ENCODE data around the gene MTG1. TPM values are rescaled to one million over a fixed set of nuclear protein-coding genes. Genes with fewer than 3 reads are reported as not detected.
"Not testable (repeated sequence)": the region's sequence is repeated elsewhere in the genome, so short reads cannot be mapped to it uniquely, and the experiment has no call there.

MTG1 gene
- total RNA-seq, 1 donor from 2014 or later: 47.3 TPM

DNA sequence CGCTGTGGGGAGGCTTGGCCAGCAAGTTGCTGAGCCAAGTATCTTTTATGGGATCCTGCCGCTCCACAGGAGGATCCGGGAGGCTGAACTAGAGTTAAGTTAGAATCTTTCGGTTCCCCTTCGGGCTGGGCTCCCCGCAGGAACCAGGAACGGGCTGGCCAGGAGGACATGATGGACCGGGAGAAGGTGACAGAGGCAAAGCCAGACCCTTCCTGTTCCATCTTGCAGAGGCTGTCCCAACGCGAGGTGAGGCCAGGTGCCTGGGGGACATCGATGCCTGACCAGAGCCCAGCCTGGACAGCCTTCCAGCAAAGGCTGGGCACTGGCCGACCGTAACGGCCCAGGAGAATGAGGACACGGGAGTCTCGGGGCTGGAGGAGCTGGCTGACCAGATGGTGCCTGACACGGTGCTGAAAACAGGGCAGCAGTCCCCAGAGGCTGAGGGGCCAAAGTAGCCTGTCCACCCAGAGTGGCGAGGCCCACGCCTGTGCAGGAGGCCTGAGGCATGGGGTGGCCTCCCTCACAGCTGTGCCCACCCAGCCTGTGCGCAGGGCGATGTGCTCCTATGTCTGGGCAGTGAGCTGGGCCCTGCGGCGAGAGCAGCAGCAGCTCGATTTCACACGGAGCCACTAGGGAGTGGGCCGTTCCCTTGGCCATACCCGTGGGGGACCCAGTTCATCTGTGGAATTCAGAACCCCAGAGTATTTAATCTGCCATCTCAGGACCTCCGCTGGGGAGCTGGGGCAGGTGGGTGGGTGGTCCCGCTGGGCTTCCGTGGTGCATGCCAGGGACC, 16.7 kb upstream of the MTG1 start:
- ATAC-seq: no peak
- DNase-seq (ENCODE audit: low spot score): no peak

GRCh38 chr10:133377818-133378250, 16.1 kb upstream of the MTG1 start:
- DNase-seq (ENCODE audit: low spot score): no peak

DNA sequence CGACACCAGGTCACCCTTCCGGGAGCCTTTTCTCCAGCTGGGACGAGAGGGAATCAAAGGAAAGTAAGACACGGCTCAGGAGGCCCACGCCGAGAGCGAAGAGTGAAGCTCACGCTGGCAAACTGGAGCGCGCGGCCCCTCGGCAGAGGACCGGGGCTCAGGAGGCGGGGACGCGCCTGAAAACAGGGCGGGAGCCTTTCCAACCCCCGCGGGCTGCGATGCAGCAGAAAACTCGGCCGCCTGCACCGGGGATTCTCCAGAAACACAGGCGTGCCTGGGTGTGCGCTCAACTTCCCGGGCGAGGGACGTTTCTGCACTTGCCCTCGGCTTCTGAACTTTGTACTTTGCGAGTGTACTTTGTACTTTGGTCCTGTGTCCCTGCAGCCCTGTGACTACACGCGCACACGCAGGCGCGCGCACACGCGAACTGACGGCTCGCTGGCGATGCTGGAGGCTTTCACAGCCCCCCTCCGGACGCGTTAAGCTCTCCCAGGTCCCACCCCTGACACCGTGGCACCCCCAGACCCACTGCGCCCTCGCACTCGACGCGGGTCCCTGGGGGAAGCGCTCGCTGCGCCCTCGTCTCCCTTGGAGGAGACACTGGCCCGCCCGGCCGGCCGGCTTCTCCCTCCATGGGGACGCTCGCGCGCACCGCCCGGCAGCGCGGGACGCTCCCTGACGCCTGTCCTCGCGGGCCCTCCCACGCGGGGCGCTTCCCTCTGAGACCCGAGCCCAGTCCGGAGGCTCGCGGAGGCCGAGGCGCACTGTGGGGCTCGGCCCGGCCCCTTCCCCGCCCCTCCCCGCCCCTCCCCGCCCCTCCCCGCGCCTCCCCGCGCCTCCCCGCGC, 15.5 kb upstream of the MTG1 start:
- DNase-seq (ENCODE audit: low spot score): peak; percentile 88
- ATAC-seq: peak; percentile 82

More at GRCh38 chr10:133377818-133378250, 16.1 kb upstream of the MTG1 start:
- no peak for ATAC-seq

DNA sequence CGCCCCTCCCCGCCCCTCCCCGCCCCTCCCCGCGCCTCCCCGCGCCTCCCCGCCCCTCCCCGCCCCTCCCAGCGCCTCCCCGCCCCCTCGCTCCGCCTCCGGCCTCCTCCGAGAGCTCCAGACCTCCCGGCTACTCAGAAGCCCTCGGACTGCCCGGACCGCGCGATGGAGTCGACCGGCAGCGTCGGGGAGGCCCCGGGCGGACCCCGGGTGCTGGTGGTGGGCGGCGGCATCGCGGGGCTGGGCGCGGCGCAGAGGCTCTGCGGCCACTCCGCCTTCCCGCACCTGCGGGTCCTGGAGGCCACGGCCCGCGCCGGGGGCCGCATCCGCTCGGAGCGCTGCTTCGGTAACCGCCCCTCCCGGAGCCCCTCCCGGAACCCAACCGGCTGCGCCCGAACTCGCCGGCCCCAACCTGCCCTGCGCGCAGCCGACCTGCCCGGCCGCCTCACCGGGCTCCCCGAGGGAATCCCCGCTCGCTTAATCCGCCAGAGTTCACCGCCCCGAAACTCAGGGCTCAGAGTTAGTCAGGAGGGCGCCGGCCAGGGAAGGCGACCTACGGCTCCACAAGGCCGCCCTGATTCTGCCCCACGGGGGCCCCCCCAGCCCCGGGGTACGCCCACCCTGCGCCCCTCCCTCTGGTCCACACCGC, 14.7 kb upstream of the MTG1 start, which contains the start of gene PAOX:
PAOX (plus strand) TSS at position 111 of the 649 bp plus-strand sequence; CDS start at position 166, 55 bp downstream.
- ATAC-seq (peak; percentile 65), DNase-seq (ENCODE audit: low spot score) (peak; percentile 76)

DNA sequence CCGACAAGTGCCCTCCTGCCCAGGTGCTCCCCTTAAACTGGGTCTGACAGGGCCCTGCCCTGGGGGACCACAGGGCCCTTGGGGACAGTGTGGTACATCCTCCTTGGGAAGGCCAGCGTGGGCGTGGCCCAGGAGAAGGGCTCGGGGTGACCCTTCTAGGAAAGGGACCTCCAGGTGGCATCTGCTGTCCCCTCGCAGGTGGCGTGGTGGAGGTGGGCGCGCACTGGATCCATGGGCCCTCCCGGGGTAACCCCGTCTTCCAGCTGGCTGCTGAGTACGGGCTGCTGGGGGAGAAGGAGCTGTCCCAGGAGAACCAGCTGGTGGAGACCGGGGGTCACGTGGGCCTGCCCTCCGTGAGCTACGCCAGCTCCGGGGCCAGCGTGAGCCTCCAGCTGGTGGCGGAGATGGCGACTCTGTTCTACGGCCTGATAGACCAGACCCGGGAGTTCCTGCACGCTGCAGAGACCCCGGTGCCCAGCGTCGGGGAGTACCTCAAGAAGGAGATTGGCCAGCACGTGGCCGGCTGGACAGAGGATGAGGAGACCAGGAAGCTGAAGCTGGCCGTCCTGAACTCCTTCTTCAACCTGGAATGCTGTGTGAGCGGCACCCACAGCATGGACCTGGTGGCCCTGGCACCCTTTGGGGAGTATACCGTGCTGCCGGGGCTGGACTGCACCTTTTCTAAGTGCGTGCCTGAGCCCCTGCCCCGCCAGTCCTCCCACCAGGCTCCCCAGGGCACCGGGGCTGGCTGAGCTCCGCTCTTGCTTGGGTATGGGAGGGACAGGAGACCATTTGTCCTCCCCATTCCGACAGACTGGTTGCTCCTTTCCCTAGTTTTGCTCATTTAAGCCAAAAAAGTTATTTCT, 13.9 kb upstream of the MTG1 start:
- ATAC-seq: no peak
- DNase-seq (ENCODE audit: low spot score): no peak

DNA sequence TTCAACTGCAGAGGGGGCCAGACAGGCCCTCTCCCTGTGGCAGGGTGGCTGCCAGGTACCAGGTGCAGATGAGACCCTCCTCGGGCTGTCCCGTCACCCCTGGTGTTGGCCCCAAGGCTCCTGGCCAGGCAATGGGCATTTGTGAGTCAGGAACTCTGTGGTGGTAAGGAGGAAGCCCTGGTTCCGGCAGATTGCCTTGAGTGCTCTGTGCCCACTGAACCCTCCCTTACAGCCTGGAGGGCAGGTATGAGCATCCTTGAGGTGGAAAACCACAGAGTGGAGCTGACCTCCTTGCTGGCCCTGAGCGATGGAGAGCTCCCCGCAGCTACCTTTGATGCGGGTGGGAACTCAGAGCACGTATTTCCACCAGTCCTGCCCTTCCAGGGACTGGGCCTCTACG, 12.9 kb upstream of the MTG1 start:
- no peak for DNase-seq (ENCODE audit: low spot score)
- ATAC-seq: no peak

- DNase-seq (ENCODE audit: low spot score) (no peak), ATAC-seq (no peak)
Measured at GRCh38 chr10:133383551-133383950, 10.4 kb upstream of the MTG1 start.

DNA sequence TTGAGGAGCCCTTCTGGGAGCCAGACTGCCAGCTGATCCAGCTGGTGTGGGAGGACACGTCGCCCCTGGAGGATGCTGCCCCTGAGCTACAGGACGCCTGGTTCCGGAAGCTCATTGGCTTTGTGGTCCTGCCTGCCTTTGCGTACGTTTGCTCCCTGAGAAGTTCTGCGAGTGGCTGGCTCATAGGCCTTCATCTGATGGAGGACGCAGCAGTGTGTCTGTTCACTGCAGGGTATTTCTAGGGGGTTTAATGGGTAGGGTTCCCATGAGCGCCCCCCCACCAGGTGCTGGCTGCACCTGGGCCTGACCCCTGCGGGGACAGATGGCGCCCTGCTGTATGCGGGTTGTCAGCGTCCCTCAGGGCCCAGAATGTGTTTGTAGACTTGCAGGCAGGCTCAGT, 9.9 kb upstream of the MTG1 start:
- ATAC-seq (no peak), DNase-seq (ENCODE audit: low spot score) (no peak)

DNA sequence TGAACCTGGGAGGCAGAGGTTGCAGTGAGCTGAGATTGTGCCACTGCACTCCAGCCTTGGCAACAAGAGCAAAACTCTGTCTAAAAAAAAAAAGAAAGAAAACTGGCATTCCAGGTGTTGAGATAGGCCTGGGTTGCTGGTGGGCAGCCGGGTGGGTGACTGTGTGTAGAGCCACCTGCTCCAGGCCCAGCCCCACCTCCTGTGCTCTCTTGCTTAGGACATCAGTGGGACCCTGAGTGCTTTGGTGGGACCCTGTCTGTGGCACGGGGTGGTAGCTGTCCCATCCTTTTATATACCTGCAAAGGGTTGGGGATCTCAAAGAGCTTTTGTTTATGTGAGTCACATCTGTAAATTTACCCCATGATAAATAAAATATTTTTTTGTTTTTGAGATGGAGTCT, 8.7 kb upstream of the MTG1 start:
- DNase-seq (ENCODE audit: low spot score): no peak
- no peak for ATAC-seq

- DNase-seq (ENCODE audit: low spot score): peak; percentile 22
- not testable (repeated sequence) for ATAC-seq
Measured at GRCh38 chr10:133386951-133387350, 7.0 kb upstream of the MTG1 start.

DNA sequence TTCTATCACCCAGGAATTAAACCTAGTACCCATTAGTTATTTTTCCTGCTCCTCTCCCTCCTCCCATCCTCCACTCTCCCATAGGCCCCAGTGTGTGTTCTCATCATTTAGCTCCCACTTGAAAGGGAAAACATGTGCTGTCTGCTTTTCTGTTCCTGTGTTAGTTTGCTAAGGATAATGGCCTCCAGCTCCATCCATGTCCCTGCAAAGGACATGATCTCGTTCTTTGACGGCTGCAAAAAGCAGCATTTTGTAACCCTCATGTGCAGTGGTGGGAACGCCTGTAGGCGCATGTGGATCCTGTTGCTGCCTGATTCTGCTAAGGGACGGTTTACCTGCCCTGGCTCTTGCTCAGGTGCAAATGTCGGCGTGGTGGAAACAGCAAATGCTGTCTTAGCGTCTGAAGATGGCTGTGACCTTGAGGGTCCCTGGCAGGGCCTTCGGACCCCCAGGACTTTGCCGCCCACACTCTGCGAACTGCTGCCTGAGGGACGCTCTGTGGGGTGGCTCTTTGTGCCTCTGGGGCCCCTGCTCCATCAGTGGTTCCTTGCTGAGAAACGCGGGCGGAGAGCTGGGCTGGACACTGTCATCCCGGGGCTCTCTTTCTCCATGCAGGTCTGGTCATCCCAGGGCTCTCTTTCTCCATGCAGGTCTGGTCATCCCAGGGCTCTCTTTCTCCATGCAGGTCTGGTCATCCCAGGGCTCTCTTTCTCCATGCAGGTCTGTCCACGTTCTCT, 5.6 kb upstream of the MTG1 start:
- DNase-seq (ENCODE audit: low spot score) (peak; percentile 41), ATAC-seq (no peak)

DNA sequence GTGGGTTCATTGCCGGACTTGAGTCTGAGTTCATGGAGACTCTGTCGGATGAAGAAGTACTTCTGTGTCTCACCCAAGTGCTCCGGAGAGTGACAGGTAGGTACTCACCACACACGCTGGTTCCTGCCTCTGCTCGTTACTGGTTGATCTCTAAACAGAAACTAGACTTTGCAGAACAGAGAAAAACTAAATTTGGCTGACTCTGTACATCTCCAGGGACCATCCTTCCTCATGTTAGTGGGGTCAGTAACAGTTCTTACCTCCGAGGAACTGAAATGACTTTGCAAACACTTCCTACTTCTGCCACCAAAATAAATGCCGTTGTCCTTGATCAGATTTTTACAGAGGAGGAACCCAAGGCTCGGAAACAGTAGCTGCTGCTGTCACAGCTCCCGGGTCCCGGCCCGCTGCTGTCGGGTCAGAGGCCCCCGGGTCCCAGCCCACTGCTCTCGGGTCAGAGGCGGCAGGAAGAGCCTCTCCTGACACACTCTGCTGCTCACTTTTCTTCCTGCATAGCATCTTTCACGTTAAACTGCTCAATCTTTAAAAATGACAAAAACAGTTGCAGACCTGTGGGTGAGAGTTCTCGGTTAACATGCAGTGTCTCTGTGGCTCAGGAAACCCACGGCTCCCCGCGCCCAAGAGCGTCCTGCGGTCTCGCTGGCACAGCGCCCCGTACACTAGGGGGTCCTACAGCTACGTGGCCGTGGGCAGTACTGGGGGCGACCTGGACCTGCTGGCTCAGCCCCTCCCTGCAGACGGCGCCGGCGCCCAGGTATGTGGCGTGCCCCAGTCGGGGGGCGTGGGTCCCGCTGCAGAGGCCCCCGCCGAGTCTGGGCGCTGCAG, 4.8 kb upstream of the MTG1 start:
- ATAC-seq (no peak), DNase-seq (ENCODE audit: low spot score) (peak; percentile 44)

GRCh38 chr10:133390597-133391248, 3.2 kb upstream of the MTG1 start:
- DNase-seq (ENCODE audit: low spot score): peak; percentile 35
- no peak for ATAC-seq

DNA sequence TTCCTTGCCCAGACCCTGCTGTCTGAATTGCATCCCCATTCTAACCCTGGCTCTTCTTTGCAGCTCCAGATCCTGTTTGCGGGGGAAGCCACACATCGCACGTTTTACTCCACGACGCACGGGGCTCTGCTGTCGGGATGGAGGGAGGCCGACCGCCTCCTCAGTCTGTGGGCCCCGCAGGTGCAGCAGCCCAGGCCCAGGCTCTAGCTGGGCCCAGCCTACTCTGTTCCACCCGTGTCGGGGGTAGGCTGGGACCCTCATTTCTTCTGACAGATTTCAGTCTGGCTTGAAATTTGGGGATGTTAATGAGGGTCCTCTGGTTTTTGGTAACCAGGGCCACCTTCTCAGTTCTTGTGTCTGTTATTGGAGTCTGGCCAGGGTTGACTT, 2.7 kb upstream of the MTG1 start:
- DNase-seq (ENCODE audit: low spot score): peak; percentile 26

GRCh38 chr10:133391761-133392518, 2.0 kb upstream of the MTG1 start:
- DNase-seq (ENCODE audit: low spot score) (peak; percentile 40), ATAC-seq (no peak)

More for the DNA sequence above, 2.7 kb upstream of the MTG1 start:
- no peak for ATAC-seq

DNA sequence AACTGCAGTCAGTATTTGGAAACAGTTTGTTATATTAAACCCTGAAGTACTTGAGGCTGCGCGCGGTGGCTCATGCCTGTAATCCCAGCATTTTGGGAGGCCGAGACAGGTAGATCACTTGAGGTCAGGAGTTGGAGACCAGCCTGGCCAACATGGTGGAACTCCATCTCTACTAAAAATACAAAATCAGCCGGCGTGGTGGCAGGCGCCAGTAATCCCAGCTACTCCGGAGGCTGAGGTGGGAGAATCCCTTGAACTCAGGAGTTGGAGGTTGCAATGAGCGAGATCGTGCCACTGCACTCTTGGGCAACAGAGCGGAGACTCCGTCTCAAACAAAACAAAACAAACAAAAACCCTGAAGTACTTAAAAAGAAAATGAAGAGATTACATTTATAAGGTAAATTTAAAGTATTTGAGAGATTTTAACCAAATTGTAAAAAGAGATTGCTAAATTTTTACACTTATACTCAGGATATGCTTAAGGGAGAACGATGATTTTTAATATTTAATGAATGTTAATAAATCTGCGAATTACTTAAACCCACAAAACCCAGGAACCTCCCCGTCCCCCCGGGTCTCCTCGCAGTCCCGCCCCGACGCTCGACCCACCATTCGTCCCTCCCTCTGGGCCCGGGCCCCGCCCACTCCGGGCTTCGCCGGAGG, 425 bp upstream of the MTG1 start:
- ATAC-seq (no peak), DNase-seq (ENCODE audit: low spot score) (no peak)

- ATAC-seq (no peak), DNase-seq (ENCODE audit: low spot score) (no peak)
Measured at GRCh38 chr10:133394801-133395221, 854 bp downstream of the MTG1 start.
